Measurements from ENCODE around the gene SIGLEC1.

- TF ChIP-seq, protein P1, sequence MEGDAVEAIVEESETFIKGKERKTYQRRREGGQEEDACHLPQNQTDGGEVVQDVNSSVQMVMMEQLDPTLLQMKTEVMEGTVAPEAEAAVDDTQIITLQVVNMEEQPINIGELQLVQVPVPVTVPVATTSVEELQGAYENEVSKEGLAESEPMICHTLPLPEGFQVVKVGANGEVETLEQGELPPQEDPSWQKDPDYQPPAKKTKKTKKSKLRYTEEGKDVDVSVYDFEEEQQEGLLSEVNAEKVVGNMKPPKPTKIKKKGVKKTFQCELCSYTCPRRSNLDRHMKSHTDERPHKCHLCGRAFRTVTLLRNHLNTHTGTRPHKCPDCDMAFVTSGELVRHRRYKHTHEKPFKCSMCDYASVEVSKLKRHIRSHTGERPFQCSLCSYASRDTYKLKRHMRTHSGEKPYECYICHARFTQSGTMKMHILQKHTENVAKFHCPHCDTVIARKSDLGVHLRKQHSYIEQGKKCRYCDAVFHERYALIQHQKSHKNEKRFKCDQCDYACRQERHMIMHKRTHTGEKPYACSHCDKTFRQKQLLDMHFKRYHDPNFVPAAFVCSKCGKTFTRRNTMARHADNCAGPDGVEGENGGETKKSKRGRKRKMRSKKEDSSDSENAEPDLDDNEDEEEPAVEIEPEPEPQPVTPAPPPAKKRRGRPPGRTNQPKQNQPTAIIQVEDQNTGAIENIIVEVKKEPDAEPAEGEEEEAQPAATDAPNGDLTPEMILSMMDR (IDR thresholded peaks at IDR 0.05; ENCODE audit: low read depth, low read length, poor library complexity, severe bottlenecking): no peak
- TF ChIP-seq EZH2phosphoT487 (IDR thresholded peaks at IDR 0.05; ENCODE audit: borderline replicate concordance, low read length): no peak
Measured at GRCh38 chr20:3735768-3736167, 23.4 kb upstream of the SIGLEC1 start.
